Lower lobe of right lung (tissue), 2 donors: ENCODE results near the gene SLMAP. TPM values are rescaled to one million over a fixed set of nuclear protein-coding genes. Genes with fewer than 3 reads are reported as not detected.

Experiments used
- ATAC-seq, 2 donors: fragments of 200-7000 bp; cut with Tn5 transposase; one replicate each; pipeline ENCODE4 v1.9.1; 2020 to 2022; ENCODE audit warnings: mild to moderate bottlenecking in 2 of 2, moderate library complexity in 2 of 2
- DNase-seq: peaks from one replicate; pipeline ENCODE4 v3.0.0-alpha.2; 2020
- H3K27ac ChIP-seq: fragments of 200-600 bp; one replicate; pipeline ENCODE4 v1.8.0; 2022
- H3K27me3 ChIP-seq: fragments of 200-600 bp; one replicate; pipeline ENCODE4 v1.8.0; 2022; ENCODE audit warnings: low read depth
- H3K36me3 ChIP-seq: fragments of 200-600 bp; one replicate; pipeline ENCODE4 v1.8.0; 2022; ENCODE audit warnings: mild to moderate bottlenecking
- H3K4me1 ChIP-seq: fragments of 200-600 bp; one replicate; pipeline ENCODE4 v1.8.0; 2022
- H3K4me3 ChIP-seq: fragments of 200-600 bp; one replicate; pipeline ENCODE4 v1.8.0; 2022; ENCODE audit warnings: mild to moderate bottlenecking
- H3K9me3 ChIP-seq: fragments of 200-600 bp; one replicate; pipeline ENCODE4 v1.8.0; 2022
- CTCF ChIP-seq: fragments of 200-600 bp; IDR thresholded peaks from one replicate; pipeline ENCODE4 v1.8.0; 2022; ENCODE audit warnings: antibody characterized with exemption, mild to moderate bottlenecking
- intact Hi-C: fragments of 100-400 bp; cut with DNase I; formaldehyde crosslinking; loops from one replicate; pipeline ENCODE4 v1.11.0; 2022
- total RNA-seq: library from RNA; stranded (reverse); fragmentation: NEBNext Ultra II Directional; extraction: Animal tissue kit (Norgen Biotek cat#: 25700); gene quantifications from one replicate; pipeline ENCODE4 v1.2.1, GENCODE V29; 2021
- donor health status: DM: no; HTN: yes; CAD: no; lungs with severe emphysema.

Gene SLMAP
- total RNA-seq, 1 donor from 2014 or later, result 66.3 TPM

DNA sequence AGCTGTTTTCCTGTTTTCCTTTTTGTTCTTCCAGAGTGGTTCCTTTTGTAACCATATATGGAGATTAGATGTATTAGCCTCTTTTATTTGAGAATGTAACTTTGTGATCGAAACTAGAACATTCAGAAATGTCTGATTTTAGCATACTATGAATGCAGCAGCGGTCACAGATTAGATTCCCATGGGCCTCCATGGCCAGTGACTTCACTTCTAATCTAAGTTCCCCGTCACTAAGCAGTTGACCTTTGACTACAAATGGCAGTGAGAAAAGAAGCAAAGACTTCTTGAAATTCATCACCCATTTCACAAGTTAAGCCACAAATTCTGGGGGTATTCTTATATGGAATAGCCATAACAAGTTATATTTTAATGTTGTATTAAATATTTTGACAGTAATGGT, 137.6 kb downstream of the SLMAP start:
- H3K27me3 ChIP-seq, result no peaks in the 10 kb centered on the region
- DNase-seq (no peak), ATAC-seq (no peak)
- no peaks in the 10 kb centered on the region for H3K4me1 ChIP-seq
- no peaks in the 10 kb centered on the region for H3K9me3 ChIP-seq
- no peak overlapping the region for H3K4me3 ChIP-seq
- H3K36me3 ChIP-seq, result peaks cover 25% of the 10 kb centered on the region
- intact Hi-C loops, result no loop called here
- H3K27ac ChIP-seq, result no peak overlapping the region
- no peak for TF ChIP-seq CTCF

GRCh38 chr3:57896031-57896430, 139.9 kb downstream of the SLMAP start:
- no peak for DNase-seq
- Histone ChIP-seq H3K4me1 (no peaks in the 10 kb centered on the region), H3K36me3 (peaks cover 41% of the 10 kb centered on the region), H3K27me3 (no peaks in the 10 kb centered on the region), H3K9me3 (no peaks in the 10 kb centered on the region), H3K27ac (no peak overlapping the region), H3K4me3 (no peak overlapping the region)
- intact Hi-C loops, result no loop called here
- no peak for ATAC-seq
- TF ChIP-seq CTCF, result no peak

- H3K4me3 ChIP-seq, result no peak overlapping the region
- no peaks in the 10 kb centered on the region for H3K4me1 ChIP-seq
- H3K27ac ChIP-seq, result no peak overlapping the region
- no peak for DNase-seq
- intact Hi-C loops, result no loop called here
- no peak for TF ChIP-seq CTCF
- H3K36me3 ChIP-seq, result peaks cover 41% of the 10 kb centered on the region
- no peaks in the 10 kb centered on the region for H3K9me3 ChIP-seq
- ATAC-seq, result no peak
- no peaks in the 10 kb centered on the region for H3K27me3 ChIP-seq
These were observed 140.6 kb downstream of the SLMAP start for GRCh38 chr3:57896691-57897090.

DNA sequence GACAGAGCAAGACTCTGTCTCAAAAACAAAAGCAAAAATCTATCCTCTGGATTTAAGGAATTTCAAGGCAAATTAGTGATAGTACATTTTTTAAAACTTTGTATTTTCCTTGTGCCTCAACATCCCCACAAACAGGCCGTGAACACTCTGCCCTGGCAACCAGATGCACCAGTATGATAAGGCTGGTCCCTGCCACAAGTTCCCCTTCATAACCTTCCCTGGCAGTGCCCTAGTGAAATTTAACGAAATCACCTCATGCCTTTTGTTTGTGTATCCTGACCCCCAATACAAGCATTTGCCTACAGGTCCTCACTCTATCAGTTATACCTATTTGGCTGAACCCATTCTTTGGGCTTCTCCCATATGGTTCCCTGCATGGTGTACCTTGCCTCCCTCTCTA, 144.7 kb downstream of the SLMAP start:
- intact Hi-C loops, result no loop called here
- ATAC-seq, result no peak
- no peak overlapping the region for H3K4me3 ChIP-seq
- no peak for TF ChIP-seq CTCF
- no peaks in the 10 kb centered on the region for H3K4me1 ChIP-seq
- no peak for DNase-seq
- peaks cover 40% of the 10 kb centered on the region for H3K36me3 ChIP-seq
- no peak overlapping the region for H3K27ac ChIP-seq
- no peaks in the 10 kb centered on the region for H3K27me3 ChIP-seq
- H3K9me3 ChIP-seq, result no peaks in the 10 kb centered on the region

GRCh38 chr3:57903124-57903890, 147.2 kb downstream of the SLMAP start:
- Histone ChIP-seq H3K9me3 (no peaks in the 10 kb centered on the region), H3K4me3 (no peak overlapping the region), H3K27me3 (no peaks in the 10 kb centered on the region), H3K4me1 (no peaks in the 10 kb centered on the region), H3K36me3 (peaks cover 24% of the 10 kb centered on the region), H3K27ac (no peak overlapping the region)
- intact Hi-C loops, result no loop called here
- no peak for TF ChIP-seq CTCF
- DNase-seq (no peak), ATAC-seq (no peak)
